Neural cell (in vitro differentiated cells): ENCODE data around the gene LRRN4CL. TPM values are rescaled to one million over a fixed set of nuclear protein-coding genes. Genes with fewer than 3 reads are reported as not detected.
A peak's percentile ranks its signal among the peaks of the same experiment; 100 is the strongest.

Source experiments
- H2AFZ ChIP-seq: fragments of 200-600, 300-800 bp; sonication (generic), shearing (Covaris generic); 2 replicates; pipeline ENCODE4 v1.6.0; 2014; ENCODE audit warnings: low read depth, mild to moderate bottlenecking, antibody characterized with exemption, low read length, moderate library complexity
- H3F3A ChIP-seq: fragments of 200-600 bp; shearing (Covaris generic); 2 replicates; pipeline ENCODE4 v1.6.1; 2016; ENCODE audit warnings: mild to moderate bottlenecking, moderate library complexity, mixed read lengths, antibody characterized with exemption, low read length; ENCODE audit not compliant: insufficient read depth, poor library complexity, severe bottlenecking
- H3K27ac ChIP-seq: fragments of 200-600, 300-800 bp; sonication (generic), shearing (Covaris generic); 2 replicates; pipeline ENCODE4 v1.5.1; 2014; ENCODE audit warnings: mild to moderate bottlenecking, low read length, moderate library complexity
- H3K27me3 ChIP-seq: fragments of 300-800, 200-600 bp; sonication (generic), shearing (Covaris generic); 2 replicates; pipeline ENCODE4 v1.6.0; 2014; ENCODE audit warnings: mild to moderate bottlenecking, low read depth, low read length, moderate library complexity; ENCODE audit not compliant: insufficient read depth
- H3K36me3 ChIP-seq: fragments of 300-800, 200-600 bp; sonication (generic), shearing (Covaris generic); 2 replicates; pipeline ENCODE4 v1.5.1; 2014; ENCODE audit warnings: mild to moderate bottlenecking, antibody characterized with exemption, low read length, moderate library complexity; ENCODE audit not compliant: insufficient read depth
- H3K4me2 ChIP-seq: fragments of 300-800, 200-600 bp; sonication (generic), shearing (Covaris generic); 2 replicates; pipeline ENCODE4 v1.6.0; 2014; ENCODE audit warnings: mild to moderate bottlenecking, low read length
- H3K4me3 ChIP-seq: fragments of 300-800, 200-600 bp; sonication (generic), shearing (Covaris generic); 2 replicates; pipeline ENCODE4 v1.5.1; 2014; ENCODE audit warnings: mild to moderate bottlenecking, low read length, moderate library complexity
- H3K79me2 ChIP-seq: fragments of 200-600 bp; shearing (Covaris generic); replicated peaks from 2 replicates; pipeline ENCODE4 v1.6.0; 2014; ENCODE audit warnings: mild to moderate bottlenecking, low read length, moderate library complexity; ENCODE audit not compliant: insufficient read depth
- H3K9ac ChIP-seq: fragments of 300-800, 200-600 bp; sonication (generic), shearing (Covaris generic); 2 replicates; pipeline ENCODE4 v1.6.1; 2016; ENCODE audit warnings: mild to moderate bottlenecking, low read length, mixed read lengths
- H3K9me2 ChIP-seq: fragments of 200-600 bp; shearing (Covaris generic); 2 replicates; pipeline ENCODE4 v1.6.1; 2016; ENCODE audit warnings: mild to moderate bottlenecking, low read length, mixed read lengths; ENCODE audit not compliant: insufficient read depth
- H3K9me3 ChIP-seq: fragments of 200-600, 300-800 bp; sonication (generic), shearing (Covaris generic); 2 replicates; pipeline ENCODE4 v1.6.1; 2016; ENCODE audit warnings: mild to moderate bottlenecking, mixed run types, low read length, moderate library complexity, mixed read lengths
- H4K20me1 ChIP-seq: fragments of 200-600 bp; shearing (Covaris generic); 2 replicates; pipeline ENCODE4 v1.6.1; 2016; ENCODE audit warnings: mild to moderate bottlenecking, mixed run types; ENCODE audit not compliant: insufficient read depth
- EP300 ChIP-seq: fragments of 450-650 bp; conservative IDR thresholded peaks from 2 replicates; pipeline ENCODE4 v1.6.1; 2014; ENCODE audit warnings: antibody characterized with exemption, mild to moderate bottlenecking, moderate library complexity; ENCODE audit not compliant: poor library complexity, severe bottlenecking
- EZH2 ChIP-seq: fragments of 200-600, 300-800 bp; shearing (Covaris generic), sonication (generic); IDR thresholded peaks from 2 replicates; pipeline ENCODE4 v1.6.1; 2014; ENCODE audit warnings: antibody characterized with exemption, low read length, borderline replicate concordance, mild to moderate bottlenecking; ENCODE audit not compliant: insufficient read depth, poor library complexity, severe bottlenecking
- MXI1 ChIP-seq: fragments of 450-650 bp; conservative IDR thresholded peaks from 2 replicates; pipeline ENCODE4 v1.6.1; 2014; ENCODE audit warnings: antibody characterized with exemption, mild to moderate bottlenecking; ENCODE audit not compliant: poor library complexity, severe bottlenecking
- POLR2AphosphoS5 ChIP-seq: IDR thresholded peaks from 2 replicates; pipeline ENCODE4 v1.6.1; 2012
- RAD21 ChIP-seq: fragments of 450-650 bp; conservative IDR thresholded peaks from 2 replicates; pipeline ENCODE4 v1.6.1; 2014; ENCODE audit warnings: antibody characterized with exemption, mild to moderate bottlenecking, moderate library complexity
- REST ChIP-seq: IDR thresholded peaks from 2 replicates; pipeline ENCODE4 v1.6.1; 2012; ENCODE audit warnings: borderline replicate concordance
- SMC3 ChIP-seq: fragments of 450-650 bp; conservative IDR thresholded peaks from 2 replicates; pipeline ENCODE4 v1.6.1; 2014; ENCODE audit warnings: antibody characterized with exemption, mild to moderate bottlenecking, moderate library complexity; ENCODE audit not compliant: poor library complexity
- TAF1 ChIP-seq: IDR thresholded peaks from 2 replicates; pipeline ENCODE4 v1.6.1; 2012; ENCODE audit warnings: low read depth
- polyA plus RNA-seq: library from polyadenylated mRNA; depleted of rRNA; stranded (reverse); fragments of >200 nt; gene quantifications from 2 replicates; pipeline ENCODE4 v1.2.3, GENCODE V29; 2014
- TF ChIP-seq, protein P1 (sequence below): fragments of 450-650 bp; IDR thresholded peaks from 2 replicates; pipeline ENCODE4 v1.5.1; 2014; ENCODE audit warnings: antibody characterized with exemption, mild to moderate bottlenecking, moderate library complexity; ENCODE audit not compliant: poor library complexity, severe bottlenecking

The LRRN4CL gene
- polyA plus RNA-seq, 1 donor from 2014 or later: 0.82 TPM

- peaks cover 11% of the 10 kb centered on the region for H3K36me3 ChIP-seq
- TF ChIP-seq REST (peak; percentile 4), TAF1 (no peak)
- peak overlapping the region; percentile 96 for H3K27ac ChIP-seq
- peaks cover 6% of the 10 kb centered on the region for H3F3A ChIP-seq
- H4K20me1 ChIP-seq: no peaks in the 10 kb centered on the region
- H3K79me2 ChIP-seq: peaks cover 41% of the 10 kb centered on the region
- no peaks in the 10 kb centered on the region for H3K9me3 ChIP-seq
- peak overlapping the region; percentile 99 for H3K9ac ChIP-seq
- H2AFZ ChIP-seq: no peak overlapping the region
- peak overlapping the region; percentile 98 for H3K4me2 ChIP-seq
- H3K9me2 ChIP-seq: no peaks in the 10 kb centered on the region
- H3K27me3 ChIP-seq: no peaks in the 10 kb centered on the region
- peak overlapping the region; percentile 75 for H3K4me3 ChIP-seq
These were observed 19.1 kb upstream of the LRRN4CL start for GRCh38 chr11:62708392-62708791.

GRCh38 chr11:62707277-62707861 lies 18.0 kb upstream of the LRRN4CL start, which contains the start of the genes BSCL2 and GNG3:
Gene BSCL2, minus strand, starts transcription at chr11:62707424. Its CDS starts 229 bp downstream, at chr11:62707195.
Gene GNG3, plus strand, starts transcription at chr11:62707676. Its CDS starts 620 bp downstream, at chr11:62708296.
- peaks cover 40% of the 10 kb centered on the region for H3K79me2 ChIP-seq
- H3K27me3 ChIP-seq: no peaks in the 10 kb centered on the region
- no peak within 1 kb of the TSS for H2AFZ ChIP-seq
- H3K4me2 ChIP-seq: peak within 1 kb of the TSS; percentile 98
- H3K27ac ChIP-seq: peak within 1 kb of the TSS; percentile 96
- H3K36me3 ChIP-seq: peaks cover 11% of the 10 kb centered on the region
- H4K20me1 ChIP-seq: no peaks in the 10 kb centered on the region
- H3F3A ChIP-seq: peaks cover 6% of the 10 kb centered on the region
- TF ChIP-seq, protein P1, sequence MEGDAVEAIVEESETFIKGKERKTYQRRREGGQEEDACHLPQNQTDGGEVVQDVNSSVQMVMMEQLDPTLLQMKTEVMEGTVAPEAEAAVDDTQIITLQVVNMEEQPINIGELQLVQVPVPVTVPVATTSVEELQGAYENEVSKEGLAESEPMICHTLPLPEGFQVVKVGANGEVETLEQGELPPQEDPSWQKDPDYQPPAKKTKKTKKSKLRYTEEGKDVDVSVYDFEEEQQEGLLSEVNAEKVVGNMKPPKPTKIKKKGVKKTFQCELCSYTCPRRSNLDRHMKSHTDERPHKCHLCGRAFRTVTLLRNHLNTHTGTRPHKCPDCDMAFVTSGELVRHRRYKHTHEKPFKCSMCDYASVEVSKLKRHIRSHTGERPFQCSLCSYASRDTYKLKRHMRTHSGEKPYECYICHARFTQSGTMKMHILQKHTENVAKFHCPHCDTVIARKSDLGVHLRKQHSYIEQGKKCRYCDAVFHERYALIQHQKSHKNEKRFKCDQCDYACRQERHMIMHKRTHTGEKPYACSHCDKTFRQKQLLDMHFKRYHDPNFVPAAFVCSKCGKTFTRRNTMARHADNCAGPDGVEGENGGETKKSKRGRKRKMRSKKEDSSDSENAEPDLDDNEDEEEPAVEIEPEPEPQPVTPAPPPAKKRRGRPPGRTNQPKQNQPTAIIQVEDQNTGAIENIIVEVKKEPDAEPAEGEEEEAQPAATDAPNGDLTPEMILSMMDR: peak; percentile 39
- TF ChIP-seq EP300: peak; percentile 93
- TF ChIP-seq POLR2AphosphoS5: peak; percentile 90
- peak; percentile 67 for TF ChIP-seq MXI1
- TF ChIP-seq TAF1: peak; percentile 73
- TF ChIP-seq SMC3: peak; percentile 55
- no peak for TF ChIP-seq REST
- TF ChIP-seq EZH2: no peak
- peak; percentile 49 for TF ChIP-seq RAD21
- peak within 1 kb of the TSS; percentile 75 for H3K4me3 ChIP-seq
- H3K9me2 ChIP-seq: no peaks in the 10 kb centered on the region
- H3K9me3 ChIP-seq: no peaks in the 10 kb centered on the region
- peak within 1 kb of the TSS; percentile 99 for H3K9ac ChIP-seq
